DND-41 (cell line): ENCODE data around the gene KSR2.

Experiments used
- ATAC-seq: fragments of 200-7000 bp; cut with Tn5 transposase; 3 replicates; pipeline ENCODE4 v1.9.1; 2021; ENCODE audit warnings: low read depth; ENCODE audit not compliant: insufficient read depth
- DNase-seq: peaks from one replicate; pipeline ENCODE4 v3.0.0-alpha.2; 2020
- H2AFZ ChIP-seq: 2 replicates; pipeline ENCODE4 v1.6.0; 2012; ENCODE audit warnings: low read depth, low read length
- H3K27ac ChIP-seq: 2 replicates; pipeline ENCODE4 v1.5.1; 2012; ENCODE audit warnings: low read length, inconsistent platforms
- H3K27me3 ChIP-seq: fragments of 200-600 bp; sonication (generic); 2 replicates; pipeline ENCODE4 v1.6.0; 2012; ENCODE audit warnings: low read length, mild to moderate bottlenecking, inconsistent platforms; ENCODE audit not compliant: insufficient read depth, poor library complexity
- H3K36me3 ChIP-seq: 2 replicates; pipeline ENCODE4 v1.5.1; 2012; ENCODE audit warnings: low read length, inconsistent platforms; ENCODE audit not compliant: insufficient read depth
- H3K4me1 ChIP-seq: 2 replicates; pipeline ENCODE4 v1.5.1; 2012; ENCODE audit warnings: mild to moderate bottlenecking, low read length; ENCODE audit not compliant: insufficient read depth
- H3K4me2 ChIP-seq: 2 replicates; pipeline ENCODE4 v1.6.0; 2012; ENCODE audit warnings: mild to moderate bottlenecking, moderate library complexity, low read length, inconsistent platforms; ENCODE audit not compliant: insufficient read depth
- H3K4me3 ChIP-seq, 2 experiments: fragments of 200-600 bp in 1 of 2; shearing (Covaris generic) in 1 of 2; 2 replicates each; pipeline ENCODE4 v1.5.1; 2012 to 2016; ENCODE audit warnings: inconsistent platforms in 2 of 2, low read length in 2 of 2, mild to moderate bottlenecking in 2 of 2, low read depth in 1 of 2, moderate library complexity in 1 of 2
- H3K79me2 ChIP-seq: 2 replicates; pipeline ENCODE4 v1.6.0; 2012; ENCODE audit warnings: low read length, inconsistent platforms; ENCODE audit not compliant: insufficient read depth
- H3K9ac ChIP-seq: 2 replicates; pipeline ENCODE4 v1.6.0; 2012; ENCODE audit warnings: low read depth, mild to moderate bottlenecking, inconsistent platforms, low read length, moderate library complexity
- H3K9me3 ChIP-seq: 2 replicates; pipeline ENCODE4 v1.5.1; 2012; ENCODE audit warnings: low read length, moderate library complexity, mild to moderate bottlenecking, inconsistent platforms; ENCODE audit not compliant: insufficient read depth, severe bottlenecking
- H4K20me1 ChIP-seq: 2 replicates; pipeline ENCODE4 v1.6.0; 2012; ENCODE audit warnings: low read length; ENCODE audit not compliant: insufficient read depth
- EZH2 ChIP-seq: IDR thresholded peaks from 3 replicates; pipeline ENCODE4 v1.6.1; 2012; ENCODE audit warnings: borderline replicate concordance, low read depth, mild to moderate bottlenecking, moderate library complexity, low read length, inconsistent platforms; ENCODE audit not compliant: severe bottlenecking
- TF ChIP-seq, protein P1 (sequence below): IDR thresholded peaks from 2 replicates; pipeline ENCODE4 v1.5.1; 2012; ENCODE audit warnings: borderline replicate concordance, low read length, moderate library complexity, mild to moderate bottlenecking; ENCODE audit not compliant: poor library complexity, severe bottlenecking; ENCODE audit errors: extremely low read depth

KSR2 gene

DNA sequence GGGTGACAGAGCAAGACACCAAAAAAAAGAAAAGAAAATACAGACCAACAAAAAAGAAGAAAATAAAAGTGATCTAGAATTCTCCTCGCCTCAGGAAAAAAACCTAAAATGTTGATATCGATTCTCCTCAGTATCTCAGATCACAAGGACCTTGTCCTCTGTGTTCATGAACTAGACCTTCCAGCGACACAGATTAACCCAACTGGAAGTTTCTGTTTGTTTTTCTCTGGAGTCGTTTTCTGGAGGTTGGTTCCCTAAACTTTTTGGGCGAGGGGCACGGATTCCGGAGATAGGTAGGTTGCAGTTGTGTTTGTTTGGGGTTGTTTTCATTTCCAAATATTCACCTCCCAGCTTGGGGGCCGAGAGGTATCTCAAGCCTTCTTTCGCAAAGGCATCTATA is 47.2 kb upstream of the KSR2 start:
- Histone ChIP-seq H3K79me2 (peaks cover 44% of the 10 kb centered on the region), H3K36me3 (peaks cover 33% of the 10 kb centered on the region), H2AFZ (no peak overlapping the region), H3K9me3 (no peaks in the 10 kb centered on the region), H3K9ac (no peak overlapping the region), H3K27me3 (no peaks in the 10 kb centered on the region), H3K4me2 (peak overlapping the region; percentile 82; the same call in 1 of the 2 replicates), H3K27ac (no peak overlapping the region), H3K4me3 (peak overlapping the region in 1 of 2 experiments; percentile 89; a peak in 2 of 4 replicates), H4K20me1 (peaks cover 22% of the 10 kb centered on the region; the same call in 1 of the 2 replicates), H3K4me1 (peaks cover 32% of the 10 kb centered on the region)
- ATAC-seq: no peak
- TF ChIP-seq EZH2: no peak
- TF ChIP-seq, protein P1, sequence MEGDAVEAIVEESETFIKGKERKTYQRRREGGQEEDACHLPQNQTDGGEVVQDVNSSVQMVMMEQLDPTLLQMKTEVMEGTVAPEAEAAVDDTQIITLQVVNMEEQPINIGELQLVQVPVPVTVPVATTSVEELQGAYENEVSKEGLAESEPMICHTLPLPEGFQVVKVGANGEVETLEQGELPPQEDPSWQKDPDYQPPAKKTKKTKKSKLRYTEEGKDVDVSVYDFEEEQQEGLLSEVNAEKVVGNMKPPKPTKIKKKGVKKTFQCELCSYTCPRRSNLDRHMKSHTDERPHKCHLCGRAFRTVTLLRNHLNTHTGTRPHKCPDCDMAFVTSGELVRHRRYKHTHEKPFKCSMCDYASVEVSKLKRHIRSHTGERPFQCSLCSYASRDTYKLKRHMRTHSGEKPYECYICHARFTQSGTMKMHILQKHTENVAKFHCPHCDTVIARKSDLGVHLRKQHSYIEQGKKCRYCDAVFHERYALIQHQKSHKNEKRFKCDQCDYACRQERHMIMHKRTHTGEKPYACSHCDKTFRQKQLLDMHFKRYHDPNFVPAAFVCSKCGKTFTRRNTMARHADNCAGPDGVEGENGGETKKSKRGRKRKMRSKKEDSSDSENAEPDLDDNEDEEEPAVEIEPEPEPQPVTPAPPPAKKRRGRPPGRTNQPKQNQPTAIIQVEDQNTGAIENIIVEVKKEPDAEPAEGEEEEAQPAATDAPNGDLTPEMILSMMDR: no peak
- DNase-seq: no peak

DNA sequence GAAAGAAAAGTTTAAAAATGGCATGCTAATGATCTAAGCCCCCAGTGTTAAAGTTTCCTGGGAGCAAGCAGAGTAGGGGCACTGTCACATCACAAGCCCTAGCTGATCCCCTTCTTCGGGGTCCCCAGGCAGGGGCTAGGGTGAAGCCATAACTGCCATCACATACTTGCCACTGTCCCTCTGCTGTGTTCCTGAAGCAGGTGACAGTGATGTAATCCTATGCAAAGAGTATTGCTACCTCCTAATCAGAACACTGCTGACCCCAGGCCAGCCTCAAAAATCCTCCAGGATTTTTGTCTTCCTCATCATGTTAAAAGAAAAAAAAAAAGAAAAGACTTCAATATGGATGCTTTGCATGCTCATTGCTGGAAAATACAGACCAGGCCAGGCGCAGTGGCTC is 46.5 kb upstream of the KSR2 start:
- H3K4me1 ChIP-seq: peaks cover 32% of the 10 kb centered on the region
- no peaks in the 10 kb centered on the region for H3K27me3 ChIP-seq
- H3K79me2 ChIP-seq: peaks cover 38% of the 10 kb centered on the region
- peaks cover 22% of the 10 kb centered on the region; the same call in 1 of the 2 replicates for H4K20me1 ChIP-seq
- H2AFZ ChIP-seq: no peak overlapping the region
- peaks cover 27% of the 10 kb centered on the region for H3K36me3 ChIP-seq
- H3K4me2 ChIP-seq: no peak overlapping the region
- ATAC-seq (no peak), DNase-seq (no peak)
- TF ChIP-seq EZH2: no peak
- TF ChIP-seq, protein P1: no peak
- H3K9ac ChIP-seq: no peak overlapping the region
- H3K9me3 ChIP-seq: no peaks in the 10 kb centered on the region
- H3K4me3 ChIP-seq: no peak overlapping the region
- no peak overlapping the region for H3K27ac ChIP-seq

DNA sequence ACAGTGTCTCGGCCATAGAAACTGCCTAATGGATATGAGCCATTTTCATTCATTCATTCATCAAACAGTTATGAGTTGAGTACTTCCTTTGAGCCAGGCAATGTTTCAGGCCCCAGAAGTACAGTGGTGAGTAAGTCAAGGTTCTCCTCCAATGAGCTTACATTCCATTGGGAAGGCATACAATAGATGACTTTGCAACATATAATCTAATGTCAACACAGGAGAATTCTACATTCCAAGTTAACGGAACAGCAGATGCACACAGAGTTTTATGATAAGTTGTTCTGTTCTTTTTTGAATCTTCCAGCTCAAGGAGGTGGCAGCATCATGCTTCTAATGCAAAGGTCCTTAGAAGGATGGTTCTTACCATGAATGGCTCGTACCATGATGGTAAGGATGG is 44.5 kb upstream of the KSR2 start:
- Histone ChIP-seq H3K27ac (no peak overlapping the region), H3K36me3 (peaks cover 6% of the 10 kb centered on the region), H3K4me2 (no peak overlapping the region), H3K9me3 (no peaks in the 10 kb centered on the region), H3K9ac (no peak overlapping the region), H4K20me1 (peaks cover 7% of the 10 kb centered on the region; the same call in 1 of the 2 replicates), H3K79me2 (peaks cover 18% of the 10 kb centered on the region), H3K27me3 (no peaks in the 10 kb centered on the region), H3K4me3 (no peak overlapping the region), H3K4me1 (peaks cover 18% of the 10 kb centered on the region), H2AFZ (no peak overlapping the region)
- DNase-seq (no peak), ATAC-seq (no peak)
- no peak for TF ChIP-seq EZH2
- TF ChIP-seq, protein P1: no peak

DNA sequence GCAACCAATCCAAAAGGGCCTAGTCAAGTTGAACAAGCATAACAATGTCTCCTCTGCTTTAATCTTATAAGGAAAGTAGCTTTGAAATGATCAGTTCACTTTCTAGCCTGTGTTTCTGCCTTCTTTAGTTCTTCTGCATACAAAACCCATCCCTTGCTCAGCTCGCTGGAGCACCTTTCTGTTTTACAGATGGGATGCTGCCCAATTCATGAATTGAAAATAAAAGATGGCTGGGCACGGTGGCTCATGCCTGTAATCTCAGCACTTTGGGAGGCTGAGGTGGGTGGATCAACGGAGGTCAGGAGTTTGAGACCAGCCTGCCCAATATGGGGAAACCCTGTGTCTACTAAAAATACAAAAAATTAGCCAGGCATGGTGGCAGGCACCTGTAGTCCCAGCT is 43.2 kb upstream of the KSR2 start:
- Histone ChIP-seq H3K4me1 (peaks cover 5% of the 10 kb centered on the region), H3K4me3 (no peak overlapping the region), H3K27ac (no peak overlapping the region), H4K20me1 (no peaks in the 10 kb centered on the region), H3K9ac (no peak overlapping the region), H3K36me3 (no peaks in the 10 kb centered on the region; the same call in 1 of the 2 replicates), H3K9me3 (no peaks in the 10 kb centered on the region), H3K4me2 (no peak overlapping the region), H2AFZ (no peak overlapping the region), H3K79me2 (peaks cover 5% of the 10 kb centered on the region), H3K27me3 (no peaks in the 10 kb centered on the region)
- ATAC-seq (no peak), DNase-seq (no peak)
- no peak for TF ChIP-seq EZH2
- TF ChIP-seq, protein P1: no peak
